Measurements from ENCODE around the gene ATPAF1. TPM values are rescaled to one million over a fixed set of nuclear protein-coding genes. Genes with fewer than 3 reads are reported as not detected.

Gene ATPAF1
- total RNA-seq, 1 donor from 2014 or later: 23.6 TPM

DNA sequence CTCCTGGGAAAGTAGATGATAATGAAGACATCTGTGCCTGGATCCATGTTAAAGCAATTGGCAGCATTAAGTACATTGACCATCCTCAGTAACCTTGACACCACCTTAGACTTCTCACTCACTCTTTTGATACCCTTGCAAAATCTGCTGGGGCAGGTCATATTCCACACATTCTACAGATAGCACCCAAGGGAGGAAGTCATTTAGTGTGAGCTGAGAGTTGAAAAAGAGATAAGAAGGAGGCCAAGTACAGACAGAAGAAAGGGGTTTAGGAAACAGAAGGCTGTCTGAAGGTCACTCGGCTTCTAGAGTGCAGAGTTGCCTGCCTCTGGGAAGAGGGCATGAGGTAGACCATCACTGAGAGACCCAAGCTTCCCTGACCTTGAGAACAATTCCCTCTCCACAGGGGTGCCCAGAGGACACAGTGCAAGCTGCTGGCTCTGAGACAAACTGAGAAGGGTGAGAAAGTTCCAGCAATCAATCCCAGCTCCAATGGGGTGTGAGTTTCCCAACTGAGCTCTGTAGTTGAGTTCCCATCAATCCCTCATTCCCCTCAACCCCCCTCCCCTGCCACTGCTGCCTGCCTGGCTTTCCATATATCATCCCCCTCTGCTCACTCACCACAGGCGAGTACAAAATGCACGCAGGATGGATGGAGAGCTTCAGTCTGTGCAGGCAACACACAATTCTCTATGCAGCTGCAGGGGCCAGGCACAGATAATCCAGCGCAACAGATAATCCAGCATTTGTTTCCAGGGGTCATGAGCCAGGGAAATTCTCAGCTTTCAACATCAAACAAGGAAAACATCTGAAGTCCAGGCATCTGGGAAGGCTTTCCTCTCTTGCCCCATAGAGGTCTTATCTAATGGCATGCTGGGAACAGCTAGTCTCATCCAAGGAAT, 44.2 kb downstream of the ATPAF1 start:
- Histone ChIP-seq H3K27ac (no peak overlapping the region), H3K4me1 (no peaks in the 10 kb centered on the region), H3K4me3 (no peak overlapping the region), H3K27me3 (no peaks in the 10 kb centered on the region), H3K36me3 (no peaks in the 10 kb centered on the region), H3K9me3 (no peaks in the 10 kb centered on the region)
- TF ChIP-seq CTCF (IDR thresholded peaks at IDR 0.05): no peak
- intact Hi-C loops (cut with DNase I): no loop called here
- no peak for DNase-seq (ENCODE audit: low spot score in 2 of 2)

DNA sequence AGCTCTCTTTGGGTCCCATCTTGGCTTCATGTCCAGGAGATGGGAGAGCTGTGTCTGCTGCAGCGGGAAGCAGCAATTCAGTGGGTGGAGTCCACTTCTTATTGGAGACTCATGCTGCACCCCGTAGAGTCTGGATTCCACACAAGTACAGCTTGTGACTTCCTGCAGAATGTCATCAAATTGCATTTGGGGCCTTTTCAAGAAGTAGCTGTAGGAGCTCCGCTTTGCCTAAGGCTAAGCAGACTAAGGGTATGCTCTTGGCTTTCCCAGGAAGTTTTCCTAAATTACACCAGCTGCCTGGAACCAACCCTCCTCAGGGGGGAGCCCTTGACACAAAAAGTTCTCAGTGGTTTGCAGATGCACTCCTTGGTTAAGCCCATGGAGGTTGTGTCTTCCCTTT, 45.8 kb downstream of the ATPAF1 start:
- Histone ChIP-seq H3K27ac (no peak overlapping the region), H3K27me3 (no peaks in the 10 kb centered on the region), H3K4me3 (no peak overlapping the region), H3K36me3 (no peaks in the 10 kb centered on the region), H3K4me1 (peaks cover 0 to 3% of the 10 kb centered on the region in 2 donors), H3K9me3 (no peaks in the 10 kb centered on the region)
- TF ChIP-seq CTCF (IDR thresholded peaks at IDR 0.05): peak in 1 of 3 experiments; percentile 32
- intact Hi-C loops (cut with DNase I): no loop called here
- DNase-seq (ENCODE audit: low spot score in 2 of 2): peak in 1 of 2 donors; percentile 56

DNA sequence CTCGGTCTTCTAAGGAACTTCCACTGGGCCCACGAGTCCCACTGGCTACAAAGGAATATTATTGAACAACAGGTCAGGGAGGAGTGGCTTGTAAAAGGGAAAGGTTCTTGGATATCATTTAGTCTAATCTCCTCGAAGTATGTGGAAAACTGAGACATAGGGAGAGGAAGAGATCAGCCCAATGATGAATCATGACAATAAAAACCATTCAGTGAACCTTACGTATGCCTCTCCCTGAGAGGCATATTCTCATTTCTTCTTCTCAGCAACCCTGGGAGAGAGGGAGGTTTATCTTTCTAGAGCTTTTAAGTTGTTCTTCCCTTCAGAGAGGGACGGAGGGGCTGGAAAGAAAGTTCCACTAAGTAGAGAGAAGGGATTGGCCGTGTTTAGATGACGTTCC, 46.2 kb downstream of the ATPAF1 start:
- Histone ChIP-seq H3K4me1 (peaks cover 0 to 7% of the 10 kb centered on the region in 2 donors), H3K27me3 (no peaks in the 10 kb centered on the region), H3K4me3 (no peak overlapping the region), H3K36me3 (no peaks in the 10 kb centered on the region), H3K27ac (no peak overlapping the region), H3K9me3 (no peaks in the 10 kb centered on the region)
- DNase-seq (ENCODE audit: low spot score in 2 of 2): peak in 1 of 2 donors; percentile 31
- intact Hi-C loops (cut with DNase I): no loop called here
- no peak for TF ChIP-seq CTCF (IDR thresholded peaks at IDR 0.05)

- intact Hi-C loops (cut with DNase I): loop anchor here (10.0 kb wide), 2 partner anchors 315 to 715 kb away; partner anchors contain the start of genes CMPK1, LRRC41 and UQCRH
- TF ChIP-seq CTCF (IDR thresholded peaks at IDR 0.05): no peak
- Histone ChIP-seq H3K9me3 (no peaks in the 10 kb centered on the region), H3K4me1 (peaks cover 8 to 16% of the 10 kb centered on the region in 2 donors), H3K27ac (no peak overlapping the region), H3K36me3 (no peaks in the 10 kb centered on the region), H3K27me3 (no peaks in the 10 kb centered on the region), H3K4me3 (no peak overlapping the region)
- DNase-seq (ENCODE audit: low spot score in 2 of 2): peak in 1 of 2 donors; percentile 27
Observed at GRCh38 chr1:46619656-46620258, 48.4 kb downstream of the ATPAF1 start.

- no peak overlapping the region for H3K27ac ChIP-seq
- no peaks in the 10 kb centered on the region for H3K27me3 ChIP-seq
- H3K4me1 ChIP-seq: peaks cover 14 to 24% of the 10 kb centered on the region in 2 donors
- DNase-seq (ENCODE audit: low spot score in 2 of 2): no peak
- H3K36me3 ChIP-seq: no peaks in the 10 kb centered on the region
- H3K4me3 ChIP-seq: no peak overlapping the region
- TF ChIP-seq CTCF (IDR thresholded peaks at IDR 0.05): no peak
- no peaks in the 10 kb centered on the region for H3K9me3 ChIP-seq
- intact Hi-C loops (cut with DNase I): loop anchor here (1.0 to 10.0 kb wide), 3 partner anchors 18 to 716 kb away; partner anchors contain the start of genes CMPK1, LRRC41 and UQCRH
Observed at GRCh38 chr1:46618754-46619415, 49.3 kb downstream of the ATPAF1 start.
